Embryonic facial prominence (tissue), 1 donor: ENCODE measurements around the gene BRD3OS.
"Not testable (repeated sequence)": the region's sequence is repeated elsewhere in the genome, so short reads cannot be mapped to it uniquely, and the experiment has no call there.

Experiments used
- DNase-seq: peaks from one replicate; pipeline ENCODE4 v3.0.0-alpha.2; 2016; ENCODE audit errors: extremely low spot score

The BRD3OS gene

DNA sequence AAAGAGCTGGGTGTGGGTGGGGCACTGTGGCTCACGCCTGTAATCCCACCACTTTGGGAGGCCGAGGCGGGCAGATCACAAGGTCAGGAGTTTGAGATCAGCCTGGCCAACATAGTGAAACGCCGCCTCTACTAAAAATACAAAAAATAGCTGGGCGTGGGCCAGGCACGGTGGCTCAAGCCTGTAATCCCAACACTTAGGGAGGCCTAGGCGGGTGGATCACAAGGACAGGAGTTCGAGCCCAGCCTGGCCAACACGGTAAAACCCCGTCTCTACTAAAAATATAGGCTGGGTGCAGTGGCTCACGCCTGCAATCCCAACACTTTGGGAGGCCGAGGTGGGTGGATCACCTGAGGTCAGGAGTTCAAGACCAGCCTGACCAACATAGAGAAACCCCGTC is 36.5 kb upstream of the BRD3OS start:
- not testable (repeated sequence) for DNase-seq

DNA sequence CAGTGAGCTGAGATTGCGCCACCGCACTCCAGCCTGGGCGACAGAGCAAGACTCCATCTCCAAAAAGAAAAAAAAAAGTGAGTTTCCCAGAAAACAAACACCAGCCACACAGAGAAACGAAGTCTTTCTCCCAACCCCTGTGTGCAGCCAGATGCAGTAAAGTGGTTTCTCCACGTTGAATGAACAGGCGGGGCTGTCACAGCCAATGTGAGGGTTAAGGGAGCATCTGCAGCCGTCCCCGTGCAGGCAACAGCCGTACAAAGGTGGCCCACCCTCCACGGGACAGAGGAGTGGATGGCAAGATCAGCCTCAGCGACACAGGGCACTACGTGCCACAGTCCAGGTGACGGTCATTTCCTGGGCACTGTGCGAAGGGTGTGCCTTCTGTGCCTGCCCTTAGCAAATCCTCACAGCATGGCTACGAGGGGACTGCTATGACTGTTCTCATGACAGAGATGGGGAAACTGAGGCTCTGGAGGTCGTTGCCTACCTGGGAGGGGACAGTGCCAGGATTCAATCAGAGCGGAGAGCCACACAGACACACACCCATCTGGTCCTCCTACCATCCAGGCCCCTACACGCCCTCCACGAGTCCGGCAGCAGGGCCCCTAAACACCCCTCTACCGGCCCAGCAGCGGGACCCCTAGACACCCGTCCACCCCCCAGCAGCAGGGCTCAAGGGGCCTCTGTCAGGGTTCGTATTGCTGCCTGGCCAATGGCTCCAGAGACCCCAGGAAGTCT is 35.5 kb upstream of the BRD3OS start:
- DNase-seq, result no peak

DNA sequence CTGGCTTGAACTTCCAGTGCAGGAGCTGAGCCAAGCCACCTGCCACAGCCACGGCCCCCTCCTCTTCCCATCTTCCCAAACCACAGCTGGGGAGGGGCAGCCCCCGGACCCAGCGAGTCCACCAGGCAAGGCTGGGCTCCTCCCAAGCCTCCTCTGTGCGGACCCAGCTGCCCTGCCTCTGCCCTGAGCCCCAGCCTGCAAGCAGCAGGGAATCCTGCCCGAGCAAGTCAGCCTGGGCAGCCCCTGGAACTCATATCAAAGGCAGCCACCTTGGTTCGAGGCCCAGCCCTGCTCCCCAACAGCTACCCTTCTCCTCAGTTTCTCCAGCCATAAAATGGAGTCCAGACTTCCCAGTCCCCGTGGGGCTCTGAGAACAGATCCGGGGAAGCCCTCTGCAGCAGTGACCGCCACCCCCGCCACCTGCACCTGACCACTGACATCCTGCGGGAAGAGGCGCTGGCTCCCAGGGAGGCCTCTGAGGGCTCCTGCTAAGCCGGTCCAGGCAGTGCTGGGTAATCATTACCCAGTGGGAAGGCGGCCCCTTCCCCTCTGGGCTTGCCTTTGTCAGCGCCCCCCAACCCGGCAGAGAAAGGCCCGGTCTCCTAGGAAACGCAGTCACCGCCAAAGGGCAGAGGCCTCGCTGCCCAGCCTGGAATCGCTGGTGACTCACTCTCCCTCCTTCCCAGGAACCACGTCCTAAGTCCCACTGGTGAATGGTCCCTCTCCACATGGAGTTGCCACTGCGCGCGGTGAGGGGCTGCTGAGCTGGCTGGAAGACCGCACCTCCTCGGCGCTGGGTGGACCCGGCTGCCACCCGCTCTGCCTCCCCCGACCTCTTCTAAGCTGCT is 34.7 kb upstream of the BRD3OS start:
- no peak for DNase-seq

DNA sequence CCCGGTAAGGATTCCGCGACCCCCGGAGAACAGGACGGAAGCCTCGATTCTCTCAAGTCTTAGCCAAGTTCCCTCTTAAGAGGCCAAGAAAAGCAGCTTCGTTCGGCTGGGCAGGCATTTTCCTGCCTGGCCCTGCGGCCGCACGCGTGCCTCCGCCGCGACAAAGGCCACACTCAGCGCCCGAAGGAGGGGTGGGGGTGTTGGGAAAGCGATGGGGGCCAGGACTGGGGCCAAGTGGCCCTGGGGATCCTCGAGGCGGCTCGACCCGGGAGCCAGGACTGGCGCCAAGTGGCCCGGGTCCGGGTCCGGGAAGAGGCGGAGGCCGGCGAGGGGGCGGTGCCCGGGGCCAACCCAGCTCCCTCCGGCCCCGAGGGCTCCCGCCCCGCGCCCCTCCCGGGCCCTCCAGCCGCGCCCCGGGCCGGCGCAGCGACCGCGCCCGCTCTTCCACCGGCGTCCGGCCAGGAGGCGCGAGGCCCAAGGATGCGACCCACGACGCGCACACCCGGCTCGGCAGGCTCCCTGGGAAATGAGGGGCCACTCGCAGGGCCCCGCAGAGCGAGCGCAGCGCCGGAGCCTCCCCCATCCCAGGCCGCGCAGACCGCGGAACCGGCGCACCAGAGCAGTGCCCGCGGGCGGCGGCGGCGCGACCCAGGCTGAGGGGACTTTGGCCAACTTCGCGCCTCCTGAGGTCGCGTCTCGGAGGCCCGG is 33.9 kb upstream of the BRD3OS start:
- no peak for DNase-seq

DNA sequence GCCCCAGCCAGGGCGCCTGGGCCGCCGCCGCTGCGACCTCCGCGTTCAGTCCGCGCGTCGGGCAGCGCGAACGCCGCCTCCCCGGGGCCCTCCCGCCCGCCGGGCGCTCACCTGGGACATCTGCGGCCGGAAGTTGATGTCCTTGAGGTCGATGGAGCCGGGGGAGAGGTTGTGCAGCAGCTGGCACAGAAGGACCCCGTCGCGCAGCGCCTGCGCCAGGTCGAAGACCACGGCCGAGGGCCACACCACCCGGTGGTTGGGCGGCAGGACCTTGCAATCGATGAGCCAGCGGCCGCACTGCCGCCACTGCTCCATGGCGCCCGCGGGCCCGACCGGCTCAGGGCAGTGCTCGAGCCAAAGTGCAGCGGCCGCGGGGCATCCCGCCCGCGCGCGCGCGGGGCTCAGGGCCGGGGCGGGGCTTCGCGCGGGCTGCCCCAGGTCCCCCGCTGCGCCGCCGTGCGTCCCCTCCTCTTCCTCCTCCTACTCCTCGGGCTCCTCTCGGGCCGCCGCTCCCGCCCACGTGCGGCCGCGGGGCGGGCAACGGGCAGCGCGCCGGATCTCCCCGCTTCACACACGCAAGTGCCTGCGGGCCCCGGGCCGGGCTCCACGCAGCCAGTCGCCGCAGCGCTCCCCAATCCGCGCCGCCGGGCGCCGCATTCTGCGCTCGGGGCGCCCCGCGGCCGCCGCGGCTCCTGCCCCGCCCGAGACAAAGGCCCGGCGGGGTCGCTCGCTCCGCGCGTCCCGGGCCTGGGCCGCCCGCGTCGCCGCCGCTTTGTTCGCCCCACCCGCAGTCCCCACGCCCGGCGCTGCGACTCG is 33.1 kb upstream of the BRD3OS start, which contains the start of gene VAV2:
TSS of gene VAV2 (minus strand) at position 361 of the 816 bp plus-strand sequence. CDS start at position 315, 46 bp downstream.
- no peak for DNase-seq

DNA sequence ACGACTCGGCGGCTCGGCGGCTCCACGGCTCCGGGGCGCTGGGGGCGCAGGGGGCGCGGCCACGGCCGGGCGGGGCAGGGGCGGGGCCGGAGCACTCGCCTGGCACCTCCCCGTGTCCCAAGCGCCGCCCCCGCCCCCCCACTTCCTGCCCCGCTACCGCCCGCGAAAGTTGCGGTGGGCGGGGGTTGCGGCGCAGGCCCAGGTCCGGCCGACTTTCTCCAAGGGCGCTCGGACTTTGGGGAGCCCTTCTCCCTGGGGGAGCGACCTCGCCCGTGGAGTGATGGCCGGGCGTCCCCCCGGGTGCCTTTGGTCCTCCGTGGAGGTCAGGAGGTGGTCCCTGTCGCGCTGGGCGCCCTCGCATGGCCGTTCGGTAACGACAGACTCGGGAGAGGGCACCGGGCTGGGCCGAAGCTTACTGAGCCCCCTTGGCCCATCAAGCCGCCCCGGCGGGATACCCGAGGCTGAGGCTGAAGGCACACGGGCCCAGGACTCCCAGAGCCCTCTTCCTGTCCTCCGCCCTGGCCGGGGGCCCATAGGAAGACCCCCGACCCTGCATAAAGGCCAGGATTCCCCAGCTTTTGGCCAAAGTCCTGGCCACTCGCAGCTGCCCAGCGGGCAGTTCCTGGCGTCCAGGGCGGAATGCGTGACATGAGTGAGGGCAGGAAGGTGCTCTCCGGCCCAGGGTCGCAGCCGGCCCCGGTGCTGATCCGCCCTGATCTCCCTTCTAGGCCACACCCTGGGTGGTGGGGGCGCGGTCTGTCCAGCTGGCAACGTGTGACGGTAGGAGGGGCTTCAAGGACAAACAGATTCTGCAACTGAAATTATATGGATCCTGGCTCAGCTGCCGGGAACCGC is 32.3 kb upstream of the BRD3OS start:
- DNase-seq, result no peak

DNA sequence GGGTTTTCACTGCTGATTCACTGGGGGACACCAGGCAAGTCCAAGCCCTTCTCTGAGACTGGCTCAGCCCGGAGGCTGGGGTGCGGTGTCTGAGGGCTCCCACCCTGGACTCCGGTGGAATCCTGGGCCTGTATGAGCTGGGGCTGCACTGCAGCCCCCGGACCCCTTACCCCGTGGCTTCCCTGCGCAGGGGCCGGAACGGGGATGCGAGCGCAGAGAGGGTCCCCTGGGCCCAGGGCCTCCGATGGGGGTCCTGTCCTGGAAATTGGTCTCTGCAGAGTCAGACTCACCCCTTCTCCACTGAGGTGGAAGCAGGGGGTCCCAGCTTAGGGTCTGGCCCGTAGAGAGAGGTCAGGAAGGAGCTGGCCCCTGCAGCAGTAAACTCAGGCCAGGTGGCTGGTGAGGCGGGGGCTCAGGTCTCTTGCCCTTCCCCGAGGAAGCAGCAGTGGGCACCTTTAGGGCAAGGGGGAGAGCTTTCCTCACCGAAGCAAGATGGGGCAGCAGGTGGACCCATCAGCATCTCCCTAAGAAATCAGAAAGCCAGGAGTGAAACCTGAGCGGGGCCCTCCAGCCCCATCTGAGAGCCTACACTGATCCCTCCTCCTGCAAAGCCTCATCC is 31.5 kb upstream of the BRD3OS start:
- DNase-seq, result no peak

DNA sequence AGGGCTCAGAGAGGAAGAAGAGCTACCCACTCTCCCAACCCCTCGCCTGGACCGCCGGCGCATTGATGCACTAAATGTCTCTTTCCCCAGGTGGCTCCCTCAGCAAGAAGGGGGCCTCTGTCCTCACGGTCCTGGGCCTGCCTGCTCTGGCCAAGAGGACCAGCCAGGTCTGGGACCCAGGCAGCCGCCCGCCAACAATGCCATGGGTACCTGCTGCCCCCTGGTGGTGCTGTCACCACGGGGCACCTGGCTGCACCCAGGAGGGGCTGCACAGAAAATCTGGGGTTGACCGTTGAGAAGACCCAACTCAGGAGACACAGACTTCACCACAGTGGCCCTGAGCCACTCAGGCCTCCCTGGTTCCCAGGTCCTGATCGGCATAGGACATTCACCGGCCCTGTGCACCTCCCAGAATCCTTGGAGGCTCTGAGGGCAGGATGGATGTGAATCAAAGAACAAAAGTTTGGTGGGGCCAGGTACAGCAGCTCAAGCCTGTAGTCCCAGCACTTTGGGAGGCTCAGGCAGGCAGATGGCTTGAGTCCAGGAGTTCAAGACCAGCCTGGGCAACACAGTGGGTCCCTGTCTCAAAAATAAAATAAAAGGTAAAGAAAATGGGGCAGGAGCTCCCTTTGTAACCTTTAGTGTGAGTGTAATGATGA is 30.8 kb upstream of the BRD3OS start:
- no peak for DNase-seq

DNA sequence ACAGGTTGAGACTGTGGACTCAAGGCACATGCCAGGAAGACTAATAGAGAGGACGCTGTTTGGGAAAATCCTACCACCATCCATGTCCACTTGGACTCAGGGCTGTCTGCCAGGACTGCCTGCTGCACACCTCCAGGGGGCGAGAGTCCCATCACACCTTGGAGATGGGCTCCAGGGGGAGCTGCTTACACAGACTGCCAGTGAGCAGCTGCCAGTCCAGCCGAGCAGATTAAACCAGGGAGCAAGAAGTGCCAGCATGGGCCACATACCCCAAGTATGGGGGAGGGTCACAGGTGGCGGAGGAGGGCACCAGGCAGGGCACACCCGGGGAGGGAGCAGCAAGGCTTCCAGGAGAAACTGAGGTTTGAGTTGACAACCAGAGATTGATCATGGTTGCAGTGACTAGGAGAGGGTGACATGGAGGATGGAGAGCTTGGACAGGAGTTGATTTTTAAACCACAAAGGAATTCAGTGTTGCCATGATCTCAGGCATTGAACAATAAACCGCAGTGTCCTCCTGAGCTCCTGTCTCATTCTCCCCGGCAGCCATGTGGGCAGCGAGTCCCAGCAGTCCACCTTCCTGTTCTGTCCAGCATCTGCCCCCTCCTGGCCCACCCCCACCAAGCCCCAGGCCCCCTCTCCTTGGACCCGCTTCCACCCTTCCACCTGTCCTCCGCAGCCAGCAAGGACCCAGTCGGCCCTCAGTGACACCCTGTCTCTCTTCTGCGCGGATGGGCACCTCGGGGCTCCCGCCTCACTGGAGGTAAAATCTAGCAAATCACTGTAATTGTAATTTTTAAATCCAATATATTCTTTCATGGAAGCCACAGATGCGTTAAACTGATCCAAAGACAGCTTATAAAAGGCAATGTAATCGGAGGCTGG is 30.0 kb upstream of the BRD3OS start:
- DNase-seq, result peak; percentile 2

DNA sequence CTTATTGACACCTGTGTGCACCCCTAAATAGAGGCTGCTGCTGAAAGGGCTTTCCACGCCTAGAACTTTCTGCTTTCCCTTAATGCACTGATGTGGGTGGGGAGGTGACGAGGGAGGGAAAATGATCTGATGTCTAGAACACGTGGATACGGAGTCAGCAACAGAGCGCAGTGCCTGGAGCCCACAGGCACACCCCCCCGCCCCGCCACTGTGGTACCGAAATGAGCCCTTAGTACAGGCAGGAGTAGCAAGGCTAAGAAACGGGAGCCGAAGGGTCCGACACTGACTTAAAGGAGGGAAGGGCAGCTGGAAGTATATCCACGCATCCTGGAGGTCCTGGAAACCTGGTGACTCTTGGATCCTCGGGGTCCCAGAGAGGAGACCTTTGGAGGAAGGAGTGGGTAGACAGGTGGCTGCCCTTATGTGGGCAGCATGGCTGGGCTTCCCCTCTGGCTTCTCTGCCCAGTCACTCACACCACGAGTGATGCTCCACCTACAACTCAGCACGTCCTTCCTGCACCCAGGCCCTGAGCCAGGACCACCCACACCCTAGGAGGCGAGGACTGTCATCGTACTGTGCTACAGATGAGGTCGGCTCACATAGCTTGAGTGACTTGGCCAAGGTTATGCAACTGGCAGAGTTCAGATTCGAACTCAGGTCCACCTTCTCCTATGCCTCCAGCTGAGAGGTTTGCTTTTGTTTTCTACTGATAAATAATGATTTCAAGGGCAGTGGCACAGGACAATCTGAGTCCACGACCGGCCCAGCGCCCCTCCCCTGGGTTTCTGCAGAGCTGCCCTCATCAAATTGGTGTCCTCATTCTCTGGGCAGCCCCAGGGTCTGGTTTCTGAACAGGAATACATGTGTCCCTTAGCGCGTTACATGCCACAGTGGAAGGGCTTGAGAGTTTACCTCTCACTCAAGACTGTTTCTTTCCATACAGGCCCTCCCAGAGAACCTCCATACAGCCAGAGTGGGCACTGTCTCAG is 28.5 kb upstream of the BRD3OS start:
- DNase-seq, result no peak

DNA sequence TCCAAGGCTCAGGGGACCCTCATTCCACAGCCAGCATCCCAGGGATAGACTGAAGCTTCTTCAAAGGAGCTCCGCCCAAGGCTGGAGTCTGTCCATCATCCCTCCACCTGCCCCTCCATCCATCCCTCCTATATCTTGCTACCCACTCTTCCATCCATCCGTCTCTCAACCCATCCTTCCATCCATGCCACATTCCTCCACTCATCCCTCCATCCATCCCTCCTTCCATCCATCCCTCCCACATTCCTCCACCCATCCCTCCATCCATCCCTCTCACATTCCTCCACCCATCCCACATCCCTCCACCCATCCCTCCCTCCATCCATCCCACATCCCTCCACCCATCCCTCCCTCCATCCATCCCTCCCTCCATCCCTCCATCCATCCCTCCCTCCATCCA is 27.7 kb upstream of the BRD3OS start:
- no peak for DNase-seq

DNA sequence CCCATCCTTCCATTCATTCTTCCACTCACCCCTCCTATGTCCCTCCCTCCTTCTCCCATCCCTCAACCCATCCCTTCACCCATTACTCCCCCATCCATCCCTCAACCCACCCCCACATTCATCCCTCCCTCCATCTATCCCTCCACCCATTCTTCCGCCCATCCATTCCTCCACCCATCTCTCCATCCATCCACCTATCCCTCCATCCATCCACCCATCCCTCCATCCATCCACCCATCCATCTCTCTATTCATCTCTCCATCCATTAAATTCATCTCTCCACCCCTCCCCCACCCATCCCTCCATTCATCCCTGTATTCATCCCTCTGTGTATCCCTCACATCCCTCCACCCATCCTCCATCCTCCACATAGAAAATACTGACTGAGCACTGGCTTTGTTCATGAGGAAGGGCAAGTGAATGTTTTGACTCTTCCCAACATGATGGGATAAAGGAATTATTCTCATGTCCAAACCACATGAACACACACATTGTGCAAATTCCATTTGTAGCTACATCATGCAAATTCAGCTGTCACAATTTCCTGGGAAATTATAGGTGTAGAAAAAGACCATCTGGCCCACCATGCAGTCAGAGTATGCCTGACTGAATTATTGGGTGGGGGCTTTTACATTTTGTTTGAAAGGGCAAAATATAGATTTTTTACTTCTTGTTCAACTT is 26.2 kb upstream of the BRD3OS start:
- DNase-seq, result no peak

DNA sequence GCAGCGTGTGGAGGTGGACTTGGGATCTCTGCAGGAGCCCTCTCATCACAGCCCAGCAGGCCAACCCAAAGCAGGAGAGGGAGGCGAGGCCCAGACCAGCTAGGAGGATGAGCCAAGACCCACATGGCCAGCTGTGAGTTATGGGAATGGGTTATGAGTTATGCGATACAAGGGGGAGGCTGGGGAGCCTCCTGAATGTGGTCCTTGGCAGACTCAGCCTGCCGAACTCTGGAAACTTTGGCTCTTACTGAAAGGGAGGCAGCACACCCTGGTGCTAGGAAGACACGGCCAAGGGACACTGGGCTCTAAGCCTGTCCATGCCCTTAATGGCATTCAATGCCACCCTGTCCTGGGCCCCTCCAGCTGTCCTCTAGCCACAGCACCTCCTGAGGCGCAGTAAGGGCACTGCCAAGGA is 25.4 kb upstream of the BRD3OS start:
- DNase-seq, result no peak

DNA sequence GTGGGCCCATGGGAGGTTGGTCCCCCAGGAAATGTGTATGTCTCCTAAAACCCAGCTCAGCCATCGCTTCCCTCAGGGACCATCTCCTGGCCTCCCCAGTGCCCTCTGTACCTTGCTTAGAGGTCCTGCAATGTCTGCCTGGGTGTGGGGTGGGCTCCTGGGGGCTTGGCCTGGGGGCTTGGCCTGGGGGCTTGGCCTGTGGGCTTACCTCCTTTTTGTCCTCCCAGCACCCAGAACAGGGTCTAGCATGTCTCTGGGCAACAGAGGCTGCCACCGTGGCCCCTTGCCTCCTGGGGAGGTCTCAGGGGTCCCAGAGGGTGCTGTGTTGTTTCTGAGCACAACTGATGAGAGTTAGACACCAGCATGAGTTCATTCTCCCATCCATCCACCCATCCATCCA is 22.5 kb upstream of the BRD3OS start:
- DNase-seq, result no peak

DNA sequence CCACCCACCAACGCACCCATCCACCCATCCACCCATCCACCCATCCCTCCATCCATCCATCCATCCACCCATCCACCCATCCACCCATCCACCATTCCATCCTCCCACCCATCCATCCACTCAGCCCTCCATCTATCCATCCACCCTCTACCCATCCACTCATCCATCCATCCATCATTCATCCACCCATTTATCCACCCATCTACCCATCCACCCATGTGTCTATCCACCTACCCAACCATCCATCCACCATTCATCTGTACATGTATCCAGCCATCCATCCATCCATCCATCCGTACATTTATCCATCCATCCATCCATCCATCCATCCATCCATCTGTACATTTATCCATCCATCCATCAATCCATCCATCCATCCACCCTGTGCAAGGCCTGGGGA is 22.0 kb upstream of the BRD3OS start:
- no peak for DNase-seq

DNA sequence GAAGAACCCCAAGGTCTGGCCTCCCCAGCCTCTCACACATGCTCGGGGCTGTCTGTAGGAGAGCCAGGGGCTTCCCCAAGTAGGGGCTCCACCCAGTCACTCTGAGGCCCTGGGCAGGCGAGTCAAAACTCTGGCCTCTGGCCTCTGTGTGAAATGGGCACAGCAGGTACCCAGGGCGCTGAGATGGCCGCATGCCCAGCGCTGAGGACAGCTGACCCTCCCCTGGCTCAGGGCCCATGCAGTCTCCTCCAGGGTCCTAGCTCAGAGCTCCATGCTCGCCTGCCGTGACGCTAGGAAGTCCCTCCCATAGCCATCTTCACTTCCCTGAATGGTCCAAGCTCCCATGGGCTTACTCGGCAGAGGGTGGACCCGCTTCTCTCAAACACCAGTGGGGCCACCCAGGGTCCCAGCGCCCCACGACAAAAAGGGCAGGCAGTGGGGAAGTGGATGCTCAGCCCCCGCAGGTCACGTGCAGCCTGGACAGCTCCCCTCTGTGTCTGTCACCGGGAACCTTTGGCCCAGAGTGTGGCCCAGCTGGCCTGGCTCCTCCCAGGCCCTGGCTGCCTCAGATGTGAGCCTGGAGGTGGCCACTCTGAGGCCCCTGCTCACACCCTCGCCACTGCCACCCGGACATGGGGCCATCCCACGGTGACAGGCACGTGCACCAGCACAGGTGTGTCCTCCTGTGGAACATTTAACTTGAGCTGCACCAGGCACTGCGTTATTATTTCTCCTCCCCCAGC is 21.0 kb upstream of the BRD3OS start:
- no peak for DNase-seq
